Left kidney (tissue), 2 donors: Measurements from ENCODE around the gene TMEM69. TPM values are rescaled to one million over a fixed set of nuclear protein-coding genes. Genes with fewer than 3 reads are reported as not detected.
"Not testable (repeated sequence)": the region's sequence is repeated elsewhere in the genome, so short reads cannot be mapped to it uniquely, and the experiment has no call there.

ENCODE experiments used
- DNase-seq: peaks from one replicate; pipeline ENCODE4 v3.0.0-alpha.2; 2013
- polyA plus RNA-seq: library from polyadenylated mRNA; unstranded; fragments of 120-200 nt; gene quantifications from one replicate; pipeline ENCODE4 v1.2.1, GENCODE V29; 2013; ENCODE audit not compliant: insufficient read length

TMEM69 gene
- polyA plus RNA-seq, 1 donor = 55.3 TPM

DNA sequence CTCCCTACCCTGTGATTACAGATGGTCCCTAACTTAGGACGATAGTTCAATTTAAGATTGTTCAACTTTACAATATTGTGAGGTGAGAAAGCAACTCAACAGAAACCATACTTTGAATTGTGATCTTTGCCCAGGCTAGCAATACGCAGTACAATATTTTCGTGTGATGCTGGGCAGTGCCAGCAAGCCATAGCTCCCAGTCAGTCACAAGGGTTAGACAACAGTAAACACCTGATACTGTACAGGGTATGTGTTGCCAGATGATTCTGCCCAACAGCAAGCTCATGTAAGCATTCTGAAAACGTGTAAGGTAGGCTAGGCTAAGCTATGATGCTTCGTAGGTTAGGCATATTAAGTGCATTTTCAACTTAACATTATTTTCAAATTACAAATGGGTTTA is 13.5 kb upstream of the TMEM69 start:
- DNase-seq = no peak

GRCh38 chr1:45676553-45676952 is 11.4 kb upstream of the TMEM69 start:
- DNase-seq = not testable (repeated sequence)

DNA sequence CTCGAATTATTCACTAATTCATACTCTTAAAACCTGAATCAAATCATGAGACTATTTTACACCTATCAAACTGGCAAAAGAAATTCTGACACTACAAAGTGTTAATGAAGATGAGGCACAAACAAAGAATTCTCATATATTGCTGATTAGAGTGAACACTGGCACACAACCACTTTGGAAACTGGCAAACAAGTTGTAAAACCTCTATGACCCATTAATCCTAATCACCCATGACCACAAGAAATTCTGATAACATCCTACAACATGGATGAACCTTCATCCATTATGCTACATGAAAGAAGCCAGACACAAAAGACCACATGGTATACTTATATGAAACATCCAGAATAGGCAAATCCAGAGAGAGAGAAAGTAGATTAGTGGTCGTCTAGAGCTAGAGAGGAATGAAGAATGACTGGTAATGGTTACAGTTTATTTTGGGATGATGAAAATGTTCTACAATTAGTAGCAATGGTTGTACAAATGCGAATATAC is 10.2 kb upstream of the TMEM69 start:
- no peak for DNase-seq

GRCh38 chr1:45678489-45678888 is 9.5 kb upstream of the TMEM69 start:
- DNase-seq = no peak

GRCh38 chr1:45679123-45679522 is 8.9 kb upstream of the TMEM69 start:
- no peak for DNase-seq

DNA sequence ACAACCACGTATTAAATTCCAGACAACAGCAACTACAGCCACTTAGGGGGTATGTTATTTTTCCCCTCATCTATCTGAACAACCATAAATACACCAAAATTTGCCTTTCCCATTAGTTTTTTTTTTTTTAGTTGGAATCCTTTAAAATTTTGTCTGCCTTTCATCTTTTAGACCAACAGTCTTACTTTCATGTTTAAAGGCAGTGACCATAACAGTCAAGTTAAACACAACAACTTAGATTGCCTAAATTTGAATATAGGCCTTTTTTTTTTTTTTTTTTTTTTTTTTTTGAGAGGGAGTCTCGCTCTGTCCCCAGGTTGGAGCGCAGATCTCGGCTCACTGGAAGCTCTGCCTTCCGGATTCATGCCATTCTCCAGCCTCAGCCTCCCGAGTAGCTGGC is 5.0 kb upstream of the TMEM69 start:
- DNase-seq = no peak

DNA sequence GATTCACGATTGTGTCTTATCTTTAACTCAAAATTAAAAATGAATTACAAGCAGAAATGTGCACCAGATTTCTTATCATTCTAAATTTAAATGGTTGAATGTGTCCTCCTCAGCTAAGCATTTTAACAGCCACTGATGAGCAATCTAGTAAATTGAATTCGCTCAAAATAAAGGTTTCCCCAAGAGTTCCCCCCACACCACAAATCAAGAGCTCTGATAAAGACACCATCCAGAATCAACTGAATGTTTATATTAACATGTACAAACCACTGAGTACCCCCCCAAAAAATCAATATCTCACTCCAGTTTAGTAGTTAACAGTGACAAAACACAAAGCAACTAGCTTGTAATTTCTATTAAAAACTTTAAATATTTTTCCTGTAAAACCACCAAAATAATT is 3.6 kb upstream of the TMEM69 start:
- DNase-seq = no peak

DNA sequence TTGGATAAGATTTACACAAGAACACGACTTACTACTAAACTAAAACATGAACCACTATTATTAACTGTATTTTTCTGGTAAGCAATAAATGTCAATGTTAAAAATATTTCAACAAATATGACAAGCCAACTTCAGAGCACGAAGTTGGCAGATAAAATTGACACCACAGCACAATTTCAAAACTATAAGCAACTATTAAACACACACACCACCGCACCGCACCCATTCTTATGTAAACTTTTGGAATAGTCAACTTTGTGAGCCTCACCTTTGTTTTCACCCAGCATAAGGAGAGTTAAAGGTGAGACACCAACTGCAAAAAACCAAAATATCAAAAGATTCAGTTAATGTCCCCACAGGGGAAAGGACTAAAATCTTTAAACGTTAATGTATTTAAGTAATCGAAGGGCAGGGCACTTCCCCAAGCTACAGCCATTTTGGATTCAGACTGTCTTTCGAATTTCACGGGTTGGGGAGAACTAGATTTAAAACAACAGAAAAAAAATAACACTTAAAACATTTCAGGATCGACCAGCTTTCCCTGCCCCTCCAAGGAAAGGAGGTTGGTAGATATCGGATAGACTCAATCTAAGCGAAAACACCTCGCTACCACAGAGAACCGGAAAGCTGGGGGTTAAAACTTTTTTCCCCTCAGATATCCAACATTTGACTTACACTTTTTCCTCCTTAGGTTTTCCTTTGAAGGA is 2.5 kb upstream of the TMEM69 start:
- no peak for DNase-seq

DNA sequence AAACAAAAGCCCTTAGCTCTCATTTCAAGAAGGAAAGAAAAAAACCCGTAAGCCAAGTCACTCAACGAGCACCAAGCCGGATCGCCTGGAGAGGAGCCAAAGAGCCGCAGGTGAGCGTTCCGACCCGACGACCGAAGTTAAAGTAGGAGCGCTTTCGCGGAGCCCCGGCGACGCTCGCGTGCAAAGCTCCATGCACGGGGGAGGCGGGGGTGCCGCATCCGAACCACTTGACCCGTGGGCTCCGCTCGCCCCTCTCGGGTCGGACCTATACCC is 2.0 kb upstream of the TMEM69 start:
- peak; percentile 79 for DNase-seq

- peak; percentile 95 for DNase-seq
These were observed 1.5 kb upstream of the TMEM69 start, which contains the start of gene GPBP1L1 for GRCh38 chr1:45686288-45687013. Gene GPBP1L1, minus strand, starts transcription at chr1:45686533. Its CDS starts 27,446 bp downstream, at chr1:45659087.

DNA sequence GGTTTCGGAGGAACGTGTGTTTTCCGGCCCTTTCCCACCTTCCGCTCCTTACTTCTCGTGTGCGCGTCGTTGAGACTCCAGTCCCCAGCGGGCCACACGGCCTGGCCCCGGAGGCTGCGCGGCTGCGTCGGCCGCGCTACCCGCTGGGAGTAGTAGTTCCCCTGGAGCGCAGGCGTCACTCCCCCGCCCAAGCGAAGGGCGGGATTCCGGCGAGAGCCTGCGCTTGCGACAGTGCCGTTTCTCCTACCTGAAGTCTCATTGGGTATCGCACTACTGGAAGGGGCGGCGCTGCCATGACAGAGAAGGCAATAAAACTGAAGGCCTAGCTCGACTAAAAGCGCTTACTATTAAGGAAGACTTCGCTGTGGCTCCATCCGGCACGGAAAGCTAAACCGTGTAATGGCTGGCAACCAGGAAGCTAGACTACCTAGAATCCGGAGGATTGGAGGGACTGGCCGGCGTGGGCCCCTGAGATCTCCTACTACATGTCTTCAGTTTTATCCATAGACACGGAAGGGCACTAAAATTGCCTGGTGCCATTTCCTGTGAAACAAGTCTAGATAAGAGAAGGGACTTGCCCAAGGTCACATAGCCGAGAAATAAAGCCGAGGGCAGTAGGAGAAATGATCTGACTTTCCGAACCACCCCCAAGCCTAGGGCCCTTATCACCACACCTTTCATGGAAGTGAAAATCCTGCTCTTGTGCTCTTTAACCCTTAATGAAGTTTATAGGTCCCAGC is 797 bp upstream of the TMEM69 start:
- DNase-seq = peak; percentile 97

DNA sequence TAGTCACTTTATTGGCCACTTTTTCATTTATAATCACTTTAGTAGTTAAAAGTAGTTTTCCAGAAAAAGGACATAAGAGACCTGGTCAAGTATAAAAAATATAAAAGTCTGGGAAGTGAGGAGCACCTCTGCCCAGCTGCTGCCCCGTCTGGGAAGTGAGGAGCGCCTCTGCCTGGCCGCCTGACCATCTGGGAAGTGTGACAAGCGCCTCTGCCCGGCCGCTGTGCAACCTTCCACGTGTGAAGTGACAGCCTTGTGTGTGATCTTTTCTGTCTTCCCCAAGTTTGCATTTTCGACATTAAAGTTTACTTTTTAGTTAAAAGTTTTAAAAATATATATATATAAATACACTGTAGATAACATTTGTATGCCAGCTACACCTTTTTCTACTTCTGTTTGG is 5.8 kb downstream of the TMEM69 start:
- DNase-seq = not testable (repeated sequence)

GRCh38 chr1:45694823-45695222 is 6.8 kb downstream of the TMEM69 start:
- DNase-seq = no peak

DNA sequence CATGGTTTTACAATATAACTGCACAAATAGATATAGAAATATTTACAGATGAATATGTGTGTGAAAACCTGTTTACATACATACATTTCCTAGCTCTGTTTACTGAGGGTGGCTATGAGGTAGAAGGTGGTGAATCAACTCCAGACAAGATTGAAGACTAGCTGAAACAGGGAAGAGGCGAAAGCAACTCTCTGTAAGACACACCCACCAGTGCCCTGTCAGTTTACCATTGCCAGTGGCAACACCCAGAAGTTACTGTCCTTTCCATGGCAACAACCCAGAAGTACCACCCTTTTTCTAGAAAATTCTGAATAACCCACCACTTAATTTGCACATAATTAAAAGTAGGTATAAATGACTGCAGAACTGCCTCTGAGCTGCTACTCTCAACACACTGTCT is 16.7 kb downstream of the TMEM69 start:
- DNase-seq = no peak

DNA sequence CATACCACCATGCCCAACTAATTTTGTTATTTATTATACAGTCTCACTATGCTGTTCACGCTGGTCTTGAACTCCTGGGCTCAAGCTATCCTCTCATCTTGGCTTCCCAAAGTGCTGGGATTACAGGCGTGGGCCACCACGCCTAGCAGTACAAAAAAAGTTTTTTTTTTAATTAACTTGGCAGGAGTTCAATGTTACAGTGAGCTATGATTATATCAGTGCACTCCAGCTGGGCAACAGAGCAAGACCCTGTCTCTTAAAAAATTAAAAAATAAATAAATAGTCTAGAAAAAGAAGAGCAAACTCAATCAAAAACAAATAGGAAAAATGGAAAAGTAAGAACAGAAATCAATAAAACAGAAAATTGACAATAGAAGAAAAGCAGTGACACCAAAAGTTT is 25.7 kb downstream of the TMEM69 start:
- no peak for DNase-seq

DNA sequence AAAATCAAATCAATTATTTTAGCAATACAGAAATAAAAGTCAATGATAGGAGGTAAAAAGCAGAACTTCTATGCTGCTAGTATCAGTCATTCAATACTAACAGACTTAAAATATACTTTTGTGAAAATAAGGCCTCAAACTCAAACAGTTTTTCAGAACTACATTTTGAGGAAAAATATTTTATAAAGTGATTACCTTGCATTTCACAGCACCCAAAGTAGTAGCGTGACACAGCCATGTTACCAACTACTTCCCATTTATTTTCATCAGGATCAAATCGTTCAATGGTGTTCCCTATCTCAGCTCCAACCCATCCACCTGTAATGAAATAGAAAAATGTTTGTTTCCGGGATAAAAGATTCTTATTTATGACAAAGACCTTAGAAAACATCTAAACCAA is 28.7 kb downstream of the TMEM69 start:
- no peak for DNase-seq

- not testable (repeated sequence) for DNase-seq
These were observed 29.4 kb downstream of the TMEM69 start for GRCh38 chr1:45717386-45717785.

GRCh38 chr1:45718289-45718688 is 30.3 kb downstream of the TMEM69 start:
- DNase-seq = no peak

- DNase-seq = no peak
These were observed 33.2 kb downstream of the TMEM69 start for GRCh38 chr1:45721207-45721606.

DNA sequence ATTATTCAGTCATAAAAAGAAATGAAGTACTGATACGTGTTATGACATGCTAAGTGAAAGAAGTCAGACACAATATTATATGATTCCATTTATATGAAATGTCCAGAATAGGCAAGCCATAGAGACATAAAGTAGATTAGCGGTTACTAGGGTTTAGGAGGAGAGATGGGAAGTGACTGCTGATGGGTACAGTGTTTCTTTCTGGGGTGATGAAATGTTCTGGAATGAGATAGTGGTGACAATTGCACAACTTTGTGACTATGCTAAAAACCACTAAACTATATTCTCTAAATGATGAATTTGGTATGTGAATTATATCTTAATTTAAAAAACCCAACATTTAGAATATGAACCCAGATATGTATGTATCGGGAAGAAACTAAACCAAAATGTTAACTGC is 34.8 kb downstream of the TMEM69 start:
- DNase-seq = no peak

- DNase-seq = no peak
These were observed 35.4 kb downstream of the TMEM69 start for GRCh38 chr1:45723248-45723930.

DNA sequence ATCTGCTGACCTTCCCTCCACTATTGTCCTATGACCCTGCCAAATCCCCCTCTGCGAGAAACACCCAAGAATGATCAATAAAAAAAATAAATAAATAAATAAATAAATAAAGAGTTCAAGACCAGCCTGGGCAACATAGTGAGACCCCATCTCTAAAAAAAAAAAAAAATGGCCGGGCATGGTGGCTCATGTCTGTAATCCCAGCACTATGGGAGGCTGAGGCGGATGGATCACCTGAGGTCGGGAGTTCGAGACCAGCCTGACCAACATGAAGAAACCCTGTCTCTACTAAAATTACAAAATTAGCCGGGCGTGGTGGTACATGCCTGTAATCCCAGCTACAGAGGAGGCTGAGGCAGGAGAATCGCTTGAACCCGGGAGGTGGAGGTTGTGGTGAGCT is 38.0 kb downstream of the TMEM69 start:
- DNase-seq = not testable (repeated sequence)
